Bronchial epithelial cell (primary cell): ENCODE data around the gene P2RY13. TPM values are rescaled to one million over a fixed set of nuclear protein-coding genes. Genes with fewer than 3 reads are reported as not detected.
A peak's percentile ranks its signal among the peaks of the same experiment; 100 is the strongest.

ENCODE experiments used
- DNase-seq: peaks from one replicate; pipeline ENCODE4 v3.0.0-alpha.2; 2010; ENCODE audit warnings: low read depth
- FAIRE-seq: peaks from 2 replicates; lab custom pipeline; 2011; peaks lifted over from hg19 to GRCh38; lab: Jason Lieb, UNC
- H3K27me3 ChIP-seq: 2 replicates; pipeline ENCODE4 v1.5.1; 2011; ENCODE audit warnings: low read length; ENCODE audit not compliant: control insufficient read depth, insufficient read depth
- H3K36me3 ChIP-seq: 2 replicates; pipeline ENCODE4 v1.5.1; 2011; ENCODE audit warnings: low read length; ENCODE audit not compliant: control insufficient read depth, insufficient read depth
- H3K4me3 ChIP-seq: 2 replicates; pipeline ENCODE4 v1.5.1; 2011; ENCODE audit warnings: mild to moderate bottlenecking, low read depth, low read length, control low read depth
- CTCF ChIP-seq: IDR thresholded peaks from 2 replicates; pipeline ENCODE4 v1.5.1; 2011; ENCODE audit warnings: mild to moderate bottlenecking, moderate library complexity, low read length, control low read depth, inconsistent platforms; ENCODE audit not compliant: insufficient read depth, severe bottlenecking
- total RNA-seq: library from RNA; depleted of rRNA; stranded (reverse); fragments of >200 nt; gene quantifications from 2 replicates; pipeline ENCODE4 v1.2.1, GENCODE V29; 2014

The P2RY13 gene
- total RNA-seq, 1 donor from 2014 or later, result not detected

GRCh38 chr3:151350656-151351055 is 21.3 kb upstream of the P2RY13 start:
- DNase-seq (no peak), FAIRE-seq (no peak)
- Histone ChIP-seq H3K4me3 (no peak overlapping the region), H3K36me3 (no peaks in the 10 kb centered on the region), H3K27me3 (no peaks in the 10 kb centered on the region)
- TF ChIP-seq CTCF, result no peak

GRCh38 chr3:151347432-151347831 is 18.1 kb upstream of the P2RY13 start:
- H3K4me3 ChIP-seq, result no peak overlapping the region
- TF ChIP-seq CTCF, result no peak
- H3K36me3 ChIP-seq, result no peaks in the 10 kb centered on the region
- no peak for DNase-seq
- H3K27me3 ChIP-seq, result no peaks in the 10 kb centered on the region
- no peak for FAIRE-seq

GRCh38 chr3:151346292-151346691 is 16.9 kb upstream of the P2RY13 start:
- no peaks in the 10 kb centered on the region for H3K36me3 ChIP-seq
- H3K4me3 ChIP-seq, result no peak overlapping the region
- DNase-seq, result no peak
- no peaks in the 10 kb centered on the region for H3K27me3 ChIP-seq
- TF ChIP-seq CTCF, result no peak
- peak; percentile 64 for FAIRE-seq

- no peak for DNase-seq
- Histone ChIP-seq H3K4me3 (no peak overlapping the region), H3K36me3 (no peaks in the 10 kb centered on the region), H3K27me3 (no peaks in the 10 kb centered on the region)
- no peak for FAIRE-seq
- TF ChIP-seq CTCF, result no peak
Observed at GRCh38 chr3:151345859-151346258, 16.5 kb upstream of the P2RY13 start.

GRCh38 chr3:151331696-151332095 is 2.3 kb upstream of the P2RY13 start:
- Histone ChIP-seq H3K4me3 (no peak overlapping the region), H3K36me3 (no peaks in the 10 kb centered on the region), H3K27me3 (no peaks in the 10 kb centered on the region)
- FAIRE-seq (no peak), DNase-seq (no peak)
- no peak for TF ChIP-seq CTCF

GRCh38 chr3:151330899-151331298 is 1.6 kb upstream of the P2RY13 start:
- FAIRE-seq (no peak), DNase-seq (no peak)
- H3K36me3 ChIP-seq, result no peaks in the 10 kb centered on the region
- H3K27me3 ChIP-seq, result no peaks in the 10 kb centered on the region
- H3K4me3 ChIP-seq, result no peak overlapping the region
- TF ChIP-seq CTCF, result no peak
